GM06990 (cell line): Measurements from ENCODE around the gene ACOT6.

Experiments
- DNase-seq: peaks from one replicate; pipeline ENCODE4 v3.0.0-alpha.2; 2011; ENCODE audit not compliant: insufficient read length; ENCODE audit errors: extremely low read depth
- H3K27me3 ChIP-seq: replicated peaks from 2 replicates; pipeline ENCODE4 v1.6.0; 2011; ENCODE audit warnings: low read length; ENCODE audit not compliant: control insufficient read depth, insufficient read depth
- H3K36me3 ChIP-seq: 2 replicates; pipeline ENCODE4 v1.5.1; 2011; ENCODE audit warnings: low read length; ENCODE audit not compliant: control insufficient read depth, insufficient read depth
- H3K4me3 ChIP-seq: replicated peaks from 2 replicates; pipeline ENCODE4 v1.5.1; 2011; ENCODE audit warnings: low read depth, mild to moderate bottlenecking, control low read depth, low read length
- TF ChIP-seq, protein P1 (sequence below): IDR thresholded peaks from 2 replicates; pipeline ENCODE4 v1.5.1; 2011; ENCODE audit warnings: low read length, control low read depth, mild to moderate bottlenecking, inconsistent platforms; ENCODE audit not compliant: insufficient read depth, poor library complexity, severe bottlenecking

Gene ACOT6

DNA sequence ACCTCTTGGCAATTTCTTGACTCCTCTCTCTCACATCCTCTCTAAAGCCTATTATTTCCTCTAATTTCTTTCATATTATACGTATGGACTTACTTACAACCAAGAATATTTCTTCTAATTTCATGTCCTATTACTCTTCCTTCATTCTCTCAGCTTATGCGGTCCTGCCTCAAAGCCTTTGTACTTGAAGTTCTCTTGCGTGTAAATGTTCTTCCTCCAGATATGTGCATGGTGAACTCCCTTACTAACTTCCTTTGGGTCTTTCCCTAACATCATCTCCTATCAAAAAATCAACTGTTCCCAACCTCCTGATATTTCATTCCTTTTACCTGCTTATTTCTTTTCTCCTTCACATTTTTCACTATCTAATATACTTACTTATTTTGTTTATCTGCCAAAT is 55.5 kb downstream of the ACOT6 start:
- no peak for DNase-seq
- no peaks in the 10 kb centered on the region for H3K36me3 ChIP-seq
- TF ChIP-seq, protein P1, sequence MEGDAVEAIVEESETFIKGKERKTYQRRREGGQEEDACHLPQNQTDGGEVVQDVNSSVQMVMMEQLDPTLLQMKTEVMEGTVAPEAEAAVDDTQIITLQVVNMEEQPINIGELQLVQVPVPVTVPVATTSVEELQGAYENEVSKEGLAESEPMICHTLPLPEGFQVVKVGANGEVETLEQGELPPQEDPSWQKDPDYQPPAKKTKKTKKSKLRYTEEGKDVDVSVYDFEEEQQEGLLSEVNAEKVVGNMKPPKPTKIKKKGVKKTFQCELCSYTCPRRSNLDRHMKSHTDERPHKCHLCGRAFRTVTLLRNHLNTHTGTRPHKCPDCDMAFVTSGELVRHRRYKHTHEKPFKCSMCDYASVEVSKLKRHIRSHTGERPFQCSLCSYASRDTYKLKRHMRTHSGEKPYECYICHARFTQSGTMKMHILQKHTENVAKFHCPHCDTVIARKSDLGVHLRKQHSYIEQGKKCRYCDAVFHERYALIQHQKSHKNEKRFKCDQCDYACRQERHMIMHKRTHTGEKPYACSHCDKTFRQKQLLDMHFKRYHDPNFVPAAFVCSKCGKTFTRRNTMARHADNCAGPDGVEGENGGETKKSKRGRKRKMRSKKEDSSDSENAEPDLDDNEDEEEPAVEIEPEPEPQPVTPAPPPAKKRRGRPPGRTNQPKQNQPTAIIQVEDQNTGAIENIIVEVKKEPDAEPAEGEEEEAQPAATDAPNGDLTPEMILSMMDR: no peak

More for the DNA sequence above, 55.5 kb downstream of the ACOT6 start:
- H3K4me3 ChIP-seq: no peak overlapping the region
- H3K27me3 ChIP-seq: no peaks in the 10 kb centered on the region
